Muscle layer of colon (tissue), 2 donors: ENCODE results near the gene KLF15.

Experiments used
- H3K27ac ChIP-seq: one replicate; pipeline ENCODE4 v1.7.0; 2013; ENCODE audit warnings: low read depth, mild to moderate bottlenecking, low read length, moderate library complexity
- H3K27me3 ChIP-seq, 2 donors: one replicate each; pipeline ENCODE4 v1.7.0; 2013; ENCODE audit warnings: low read length in 2 of 2, mild to moderate bottlenecking in 2 of 2; ENCODE audit not compliant: insufficient read depth in 2 of 2, control insufficient read depth in 1 of 2
- H3K36me3 ChIP-seq: one replicate; pipeline ENCODE4 v1.7.0; 2013; ENCODE audit warnings: mild to moderate bottlenecking, low read length; ENCODE audit not compliant: insufficient read depth
- H3K4me1 ChIP-seq: one replicate; pipeline ENCODE4 v1.7.0; 2013; ENCODE audit warnings: mild to moderate bottlenecking, low read length; ENCODE audit not compliant: insufficient read depth
- H3K4me3 ChIP-seq, 2 donors: one replicate each; pipeline ENCODE4 v1.7.0; 2013; ENCODE audit warnings: low read length in 2 of 2, low read depth in 1 of 2, mild to moderate bottlenecking in 1 of 2, moderate library complexity in 1 of 2
- H3K9ac ChIP-seq: one replicate; pipeline ENCODE4 v1.7.0; 2013; ENCODE audit warnings: low read length
- H3K9me3 ChIP-seq: one replicate; pipeline ENCODE4 v1.7.0; 2013; ENCODE audit warnings: mild to moderate bottlenecking, low read length
- donor health status: abdominal sarcoma.
- donor health status: Adenocarcinoma of cecum.

KLF15 gene

GRCh38 chr3:126380011-126380768, 23.0 kb upstream of the KLF15 start:
- H3K27ac ChIP-seq, result no peak overlapping the region
- H3K36me3 ChIP-seq, result no peaks in the 10 kb centered on the region
- H3K9me3 ChIP-seq, result no peaks in the 10 kb centered on the region
- no peaks in the 10 kb centered on the region for H3K4me1 ChIP-seq
- H3K27me3 ChIP-seq, result no peaks in the 10 kb centered on the region
- no peak overlapping the region for H3K9ac ChIP-seq
- no peak overlapping the region for H3K4me3 ChIP-seq

DNA sequence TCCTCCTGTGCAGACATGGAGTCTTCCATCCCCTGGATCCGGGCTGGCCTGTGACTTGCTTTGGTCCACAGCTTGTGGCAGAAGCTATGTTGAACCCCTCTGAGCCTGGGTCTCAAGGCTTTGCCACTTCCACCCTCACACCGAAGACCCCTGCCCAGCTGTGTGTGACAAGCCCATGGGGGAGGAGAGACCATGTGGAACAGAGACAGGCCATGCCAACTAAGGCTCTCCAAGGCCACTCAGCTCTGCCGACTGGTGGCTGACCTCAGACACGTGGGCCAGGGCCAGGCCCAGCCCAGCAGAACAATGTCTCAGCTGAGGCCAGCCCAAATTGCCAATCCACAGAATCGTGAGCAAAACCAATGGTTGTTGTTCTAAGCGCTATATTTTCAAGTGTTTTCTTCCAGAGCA, 21.1 kb upstream of the KLF15 start:
- Histone ChIP-seq H3K4me1 (peaks cover 6% of the 10 kb centered on the region), H3K27me3 (no peaks in the 10 kb centered on the region), H3K27ac (no peak overlapping the region), H3K9me3 (no peaks in the 10 kb centered on the region), H3K4me3 (no peak overlapping the region), H3K36me3 (no peaks in the 10 kb centered on the region), H3K9ac (no peak overlapping the region)

- Histone ChIP-seq H3K27ac (no peak overlapping the region), H3K36me3 (no peaks in the 10 kb centered on the region), H3K4me1 (peaks cover 6% of the 10 kb centered on the region), H3K9me3 (no peaks in the 10 kb centered on the region), H3K9ac (no peak overlapping the region), H3K4me3 (no peak overlapping the region), H3K27me3 (no peaks in the 10 kb centered on the region)
These were observed 20.0 kb upstream of the KLF15 start for GRCh38 chr3:126377211-126377610.

GRCh38 chr3:126376444-126376843, 19.2 kb upstream of the KLF15 start:
- Histone ChIP-seq H3K27ac (no peak overlapping the region), H3K27me3 (no peaks in the 10 kb centered on the region), H3K4me1 (peaks cover 6% of the 10 kb centered on the region), H3K9ac (no peak overlapping the region), H3K4me3 (no peak overlapping the region), H3K36me3 (no peaks in the 10 kb centered on the region), H3K9me3 (no peaks in the 10 kb centered on the region)

- Histone ChIP-seq H3K9me3 (no peaks in the 10 kb centered on the region), H3K9ac (no peak overlapping the region), H3K27ac (no peak overlapping the region), H3K27me3 (no peaks in the 10 kb centered on the region), H3K4me1 (peaks cover 6% of the 10 kb centered on the region), H3K4me3 (no peak overlapping the region), H3K36me3 (no peaks in the 10 kb centered on the region)
These were observed 18.7 kb upstream of the KLF15 start for GRCh38 chr3:126375835-126376331.

DNA sequence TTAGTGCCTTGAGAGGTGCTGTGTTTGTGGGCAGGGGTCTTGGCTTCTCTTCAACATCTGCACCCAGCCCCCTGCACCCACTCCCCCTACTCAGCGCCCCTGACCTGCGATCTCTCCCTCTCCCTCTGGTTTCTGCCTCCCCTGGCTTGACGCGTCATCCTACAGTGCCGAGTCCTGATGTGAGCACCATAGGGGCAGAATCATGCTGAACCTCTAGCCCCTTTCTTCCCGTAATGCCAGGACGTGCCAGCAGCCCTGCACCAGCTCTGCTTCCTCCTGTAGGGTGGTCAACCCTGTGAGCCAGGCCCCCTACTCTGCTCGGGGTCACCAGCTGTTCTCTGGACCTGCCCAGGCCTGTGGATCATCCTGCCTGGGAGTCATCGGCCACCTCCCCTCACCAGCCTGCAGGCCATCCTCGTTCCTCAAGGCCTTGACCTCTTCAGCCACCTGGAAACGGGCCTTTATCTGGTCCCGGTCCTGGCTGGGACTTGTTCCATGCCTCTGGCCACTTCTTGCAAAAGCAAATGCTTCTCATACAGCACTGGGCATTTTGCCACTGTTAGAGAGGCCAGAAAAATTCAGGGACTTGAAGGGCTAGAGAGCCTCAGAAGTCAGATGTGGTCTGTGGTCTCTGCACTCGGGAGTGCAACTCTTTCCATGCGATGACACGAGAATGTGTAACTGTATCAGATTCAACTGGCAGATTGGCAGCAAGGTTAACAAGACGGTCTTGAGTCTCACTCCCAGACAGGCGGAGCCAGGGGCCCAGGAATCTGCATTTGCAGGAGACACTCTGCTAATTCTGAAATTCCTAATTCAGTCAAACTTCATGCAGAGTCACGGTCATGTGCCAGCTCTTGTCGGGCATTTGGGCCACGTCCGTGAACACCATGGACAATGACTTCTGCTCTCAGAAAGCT, 16.7 kb upstream of the KLF15 start:
- Histone ChIP-seq H3K9me3 (no peaks in the 10 kb centered on the region), H3K27ac (no peak overlapping the region), H3K27me3 (no peaks in the 10 kb centered on the region), H3K9ac (no peak overlapping the region), H3K4me3 (no peak overlapping the region), H3K4me1 (peaks cover 6% of the 10 kb centered on the region), H3K36me3 (no peaks in the 10 kb centered on the region)

DNA sequence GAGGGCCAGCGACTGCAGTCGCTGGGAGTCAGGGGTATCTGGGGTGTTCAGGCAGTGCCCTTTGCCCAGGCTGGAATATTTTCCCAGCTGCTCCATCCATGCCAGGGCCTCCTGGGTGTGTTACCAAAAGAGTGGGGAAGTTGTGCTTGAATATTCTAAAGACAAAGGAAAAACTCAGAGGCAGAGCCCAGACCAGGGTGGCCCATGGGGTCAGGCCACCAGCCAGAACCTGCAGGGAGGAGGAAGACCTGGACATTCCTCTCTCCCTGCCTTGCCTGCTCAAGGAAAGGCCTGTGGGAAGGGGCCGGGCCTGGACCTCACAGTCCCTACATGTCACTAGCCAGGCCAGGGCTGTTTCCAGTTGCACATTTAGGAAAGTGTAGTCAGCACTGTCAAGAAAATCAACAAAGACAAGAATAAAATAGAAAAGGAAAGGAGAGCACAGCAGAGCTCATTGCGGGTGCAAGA, 16.0 kb upstream of the KLF15 start:
- Histone ChIP-seq H3K9me3 (no peaks in the 10 kb centered on the region), H3K4me1 (peaks cover 6% of the 10 kb centered on the region), H3K27ac (no peak overlapping the region), H3K27me3 (no peaks in the 10 kb centered on the region), H3K4me3 (no peak overlapping the region), H3K9ac (no peak overlapping the region), H3K36me3 (no peaks in the 10 kb centered on the region)

- no peak overlapping the region for H3K4me3 ChIP-seq
- H3K9ac ChIP-seq, result no peak overlapping the region
- H3K4me1 ChIP-seq, result peaks cover 6% of the 10 kb centered on the region
- H3K27me3 ChIP-seq, result no peaks in the 10 kb centered on the region
- H3K36me3 ChIP-seq, result no peaks in the 10 kb centered on the region
- H3K9me3 ChIP-seq, result no peaks in the 10 kb centered on the region
- H3K27ac ChIP-seq, result no peak overlapping the region
These were observed 15.4 kb upstream of the KLF15 start for GRCh38 chr3:126372413-126373145.

- Histone ChIP-seq H3K9me3 (no peaks in the 10 kb centered on the region), H3K27me3 (no peaks in the 10 kb centered on the region), H3K4me3 (no peak overlapping the region), H3K4me1 (peaks cover 6% of the 10 kb centered on the region), H3K9ac (no peak overlapping the region), H3K36me3 (no peaks in the 10 kb centered on the region), H3K27ac (no peak overlapping the region)
These were observed 14.0 kb upstream of the KLF15 start for GRCh38 chr3:126371096-126371705.

GRCh38 chr3:126370606-126371005, 13.4 kb upstream of the KLF15 start:
- Histone ChIP-seq H3K27ac (no peak overlapping the region), H3K4me3 (no peak overlapping the region), H3K9me3 (no peaks in the 10 kb centered on the region), H3K36me3 (no peaks in the 10 kb centered on the region), H3K4me1 (peaks cover 6% of the 10 kb centered on the region), H3K9ac (no peak overlapping the region), H3K27me3 (no peaks in the 10 kb centered on the region)

DNA sequence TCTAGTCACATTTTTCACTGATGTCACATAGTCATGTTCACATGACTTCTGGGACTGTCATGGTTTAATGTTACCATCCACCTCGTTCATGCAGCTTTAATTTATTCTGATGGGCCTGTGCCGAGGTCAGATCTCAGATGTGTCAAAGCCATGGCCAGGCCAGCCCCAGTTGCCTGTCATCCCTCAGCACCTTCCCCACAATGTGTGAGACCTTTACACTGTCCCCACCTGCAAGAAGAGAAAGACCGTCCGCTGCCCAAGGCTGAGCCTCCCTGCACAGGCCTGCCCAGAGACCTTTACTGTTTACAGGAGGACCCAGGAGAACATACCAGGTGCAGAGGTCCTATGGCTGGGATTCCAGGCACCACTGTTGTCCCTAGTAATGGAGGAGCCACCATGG, 12.8 kb upstream of the KLF15 start:
- Histone ChIP-seq H3K9me3 (no peaks in the 10 kb centered on the region), H3K4me1 (peaks cover 6% of the 10 kb centered on the region), H3K36me3 (no peaks in the 10 kb centered on the region), H3K27me3 (no peaks in the 10 kb centered on the region), H3K27ac (no peak overlapping the region), H3K4me3 (no peak overlapping the region), H3K9ac (no peak overlapping the region)
